GM20000 (cell line): ENCODE data around the gene ARMC9.

Experiments used
- DNase-seq: peaks from one replicate; pipeline ENCODE4 v3.0.0; 2012; ENCODE audit warnings: low spot score
- TF ChIP-seq, protein P1 (sequence below): IDR thresholded peaks from 2 replicates; pipeline ENCODE4 v1.5.1; 2012; ENCODE audit warnings: mild to moderate bottlenecking, control low read depth; ENCODE audit errors: extremely low read depth, missing control alignments

Gene ARMC9, protein sequence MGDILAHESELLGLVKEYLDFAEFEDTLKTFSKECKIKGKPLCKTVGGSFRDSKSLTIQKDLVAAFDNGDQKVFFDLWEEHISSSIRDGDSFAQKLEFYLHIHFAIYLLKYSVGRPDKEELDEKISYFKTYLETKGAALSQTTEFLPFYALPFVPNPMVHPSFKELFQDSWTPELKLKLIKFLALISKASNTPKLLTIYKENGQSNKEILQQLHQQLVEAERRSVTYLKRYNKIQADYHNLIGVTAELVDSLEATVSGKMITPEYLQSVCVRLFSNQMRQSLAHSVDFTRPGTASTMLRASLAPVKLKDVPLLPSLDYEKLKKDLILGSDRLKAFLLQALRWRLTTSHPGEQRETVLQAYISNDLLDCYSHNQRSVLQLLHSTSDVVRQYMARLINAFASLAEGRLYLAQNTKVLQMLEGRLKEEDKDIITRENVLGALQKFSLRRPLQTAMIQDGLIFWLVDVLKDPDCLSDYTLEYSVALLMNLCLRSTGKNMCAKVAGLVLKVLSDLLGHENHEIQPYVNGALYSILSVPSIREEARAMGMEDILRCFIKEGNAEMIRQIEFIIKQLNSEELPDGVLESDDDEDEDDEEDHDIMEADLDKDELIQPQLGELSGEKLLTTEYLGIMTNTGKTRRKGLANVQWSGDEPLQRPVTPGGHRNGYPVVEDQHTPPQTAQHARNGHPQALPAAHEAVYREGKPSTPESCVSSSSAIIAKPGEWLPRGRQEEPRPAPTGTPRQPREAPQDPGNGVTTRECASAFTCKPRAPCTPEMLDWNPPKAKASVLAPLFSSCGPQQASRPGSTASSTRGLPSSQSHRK

DNA sequence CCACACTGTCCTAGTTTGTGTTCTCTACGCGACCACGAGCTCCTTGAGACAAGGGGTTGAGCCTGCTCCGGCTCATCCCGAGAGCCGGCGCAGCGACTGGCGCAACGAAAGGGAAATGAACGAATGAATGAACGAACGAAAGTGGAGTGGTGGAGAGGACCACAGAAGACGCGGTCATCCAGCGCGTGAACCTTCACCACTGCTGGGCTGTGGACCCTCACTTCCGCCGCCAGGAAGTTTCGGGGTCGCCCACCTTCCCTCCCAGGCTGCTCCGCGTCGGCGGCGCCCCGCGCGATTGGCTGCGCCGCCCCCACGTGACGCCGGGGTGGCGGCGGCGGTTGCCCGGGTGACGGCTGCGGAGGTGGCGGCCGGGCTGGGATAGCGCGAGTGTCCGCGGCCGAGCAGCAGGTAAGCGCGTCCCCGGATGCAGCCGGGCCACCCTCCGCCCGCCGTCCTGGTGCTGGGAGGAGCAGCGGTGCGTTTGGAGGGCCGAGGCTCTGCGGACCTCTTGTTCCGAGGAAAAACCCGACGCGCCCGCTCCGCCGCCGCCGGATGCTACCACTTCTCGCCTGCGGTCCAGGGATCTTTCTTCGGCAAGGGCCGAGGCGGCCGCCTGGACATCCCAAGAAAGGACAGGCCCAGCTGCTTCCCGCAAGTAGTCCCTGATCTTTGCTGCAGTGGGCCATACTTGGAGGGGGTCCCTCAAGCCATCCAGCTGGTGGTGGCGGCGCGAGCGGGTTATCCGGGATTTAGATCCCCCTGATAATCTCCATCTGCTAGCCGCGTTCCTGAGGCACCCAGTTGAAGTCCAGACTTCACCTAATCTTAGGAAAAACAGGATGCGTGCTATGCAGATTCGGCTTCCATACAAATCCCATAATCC, at the start of gene ARMC9:
Gene ARMC9, plus strand, starts transcription at position 341 of the 883 bp plus-strand sequence. CDS start 7,608 bp downstream, outside the sequence.
- TF ChIP-seq, protein P1, sequence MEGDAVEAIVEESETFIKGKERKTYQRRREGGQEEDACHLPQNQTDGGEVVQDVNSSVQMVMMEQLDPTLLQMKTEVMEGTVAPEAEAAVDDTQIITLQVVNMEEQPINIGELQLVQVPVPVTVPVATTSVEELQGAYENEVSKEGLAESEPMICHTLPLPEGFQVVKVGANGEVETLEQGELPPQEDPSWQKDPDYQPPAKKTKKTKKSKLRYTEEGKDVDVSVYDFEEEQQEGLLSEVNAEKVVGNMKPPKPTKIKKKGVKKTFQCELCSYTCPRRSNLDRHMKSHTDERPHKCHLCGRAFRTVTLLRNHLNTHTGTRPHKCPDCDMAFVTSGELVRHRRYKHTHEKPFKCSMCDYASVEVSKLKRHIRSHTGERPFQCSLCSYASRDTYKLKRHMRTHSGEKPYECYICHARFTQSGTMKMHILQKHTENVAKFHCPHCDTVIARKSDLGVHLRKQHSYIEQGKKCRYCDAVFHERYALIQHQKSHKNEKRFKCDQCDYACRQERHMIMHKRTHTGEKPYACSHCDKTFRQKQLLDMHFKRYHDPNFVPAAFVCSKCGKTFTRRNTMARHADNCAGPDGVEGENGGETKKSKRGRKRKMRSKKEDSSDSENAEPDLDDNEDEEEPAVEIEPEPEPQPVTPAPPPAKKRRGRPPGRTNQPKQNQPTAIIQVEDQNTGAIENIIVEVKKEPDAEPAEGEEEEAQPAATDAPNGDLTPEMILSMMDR: no peak
- peak; percentile 97 for DNase-seq

- DNase-seq: no peak
- TF ChIP-seq, protein P1: no peak
Measured at GRCh38 chr2:231152800-231153557, 45.5 kb upstream of the ARMC9 start.

DNA sequence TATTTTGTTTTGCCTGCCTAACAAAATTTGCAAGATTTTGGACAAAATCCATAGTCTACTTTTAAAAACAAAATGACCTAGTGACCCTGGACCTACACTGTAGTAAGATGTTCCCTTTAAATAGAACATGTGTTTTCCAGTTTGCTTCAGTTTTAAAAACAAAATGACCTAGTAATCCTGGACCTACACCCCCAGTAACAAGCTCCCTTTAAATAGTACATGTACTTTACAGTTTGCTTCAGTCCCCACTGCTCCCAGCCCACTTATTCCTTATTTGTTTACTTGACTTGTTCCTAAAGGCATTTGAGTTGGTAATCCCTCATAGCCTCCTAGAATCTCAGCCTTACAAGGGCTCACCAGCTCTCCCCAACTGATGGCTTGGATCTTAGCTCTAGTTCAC, 39.1 kb upstream of the ARMC9 start:
- TF ChIP-seq, protein P1: no peak
- DNase-seq: no peak

GRCh38 chr2:231160701-231161100, 37.7 kb upstream of the ARMC9 start:
- DNase-seq: no peak
- TF ChIP-seq, protein P1: no peak

DNA sequence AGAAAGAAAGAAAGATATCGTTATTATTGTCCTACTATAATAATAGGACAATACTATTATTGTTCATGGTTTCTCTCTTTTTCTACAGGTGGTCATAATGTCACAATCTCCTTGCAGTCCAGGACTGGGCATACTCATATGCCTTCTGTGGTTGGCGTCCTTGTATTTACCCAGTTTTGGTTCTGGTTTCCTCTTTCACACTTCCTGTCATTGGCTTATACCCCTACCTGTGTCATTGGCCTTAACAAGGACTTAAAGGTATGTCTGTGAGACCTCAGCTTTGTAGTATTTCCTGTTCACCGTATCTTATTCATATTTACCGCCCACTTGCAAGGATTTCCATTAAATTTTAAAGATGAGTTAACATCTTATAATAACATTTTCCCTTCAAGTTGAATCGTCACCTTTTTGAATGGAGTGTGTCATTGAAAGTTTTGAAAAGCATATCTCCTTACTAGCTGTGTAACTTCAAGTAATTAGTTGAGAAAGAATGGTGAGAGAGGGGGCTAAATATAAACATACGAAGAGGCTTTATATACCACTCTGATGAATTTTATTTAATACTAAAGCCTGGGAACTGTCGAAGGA, 37.1 kb upstream of the ARMC9 start:
- TF ChIP-seq, protein P1: no peak
- DNase-seq: no peak

DNA sequence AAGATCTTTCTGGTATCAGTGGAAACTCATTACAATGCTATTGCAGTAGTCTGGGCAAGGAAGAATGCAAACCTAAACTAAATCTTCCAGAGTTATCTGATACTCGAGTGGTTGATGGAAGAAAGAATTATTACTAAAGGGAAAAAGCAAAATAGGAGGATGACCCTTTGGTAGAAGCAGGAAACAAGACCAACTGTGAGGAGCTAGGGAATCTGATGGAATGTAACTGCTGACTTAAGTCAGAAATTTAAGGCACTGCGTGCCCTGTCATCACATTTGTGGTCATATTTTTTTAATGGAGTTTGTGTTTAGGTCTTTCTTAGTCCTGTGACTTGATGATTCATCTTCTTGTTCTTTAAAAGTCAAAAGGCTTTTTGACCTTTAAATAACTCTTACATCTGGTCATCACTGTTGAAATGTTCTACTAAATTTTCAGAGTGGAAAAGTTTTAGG, 36.5 kb upstream of the ARMC9 start:
- TF ChIP-seq, protein P1: no peak
- DNase-seq: no peak
